Transverse colon (tissue), 4 donors: ENCODE measurements around the gene PKN1.

Experiments
- POLR2A ChIP-seq: fragments of 450-650 bp; IDR thresholded peaks from one replicate; pipeline ENCODE4 v1.6.1; 2016; ENCODE audit warnings: antibody characterized with exemption, mild to moderate bottlenecking, moderate library complexity
- POLR2AphosphoS5 ChIP-seq, 3 donors: sonication (generic); formaldehyde crosslinking; IDR thresholded peaks; one replicate each; pipeline ENCODE4 v1.6.1; 2016; ENCODE audit warnings: antibody characterized with exemption in 3 of 3
- TF ChIP-seq, protein P1 (sequence below), 5 experiments: fragments of 200-600 bp in 3 of 5; fragments of 450-650 bp in 2 of 5; sonication (generic) in 3 of 5; IDR thresholded peaks; 1 replicate in 2 of 5; 2 replicates in 3 of 5; pipeline ENCODE4 v1.5.1; 2016 to 2017; ENCODE audit warnings: antibody characterized with exemption in 5 of 5, inconsistent platforms in 3 of 5, mild to moderate bottlenecking in 2 of 5, moderate library complexity in 1 of 5

DNA sequence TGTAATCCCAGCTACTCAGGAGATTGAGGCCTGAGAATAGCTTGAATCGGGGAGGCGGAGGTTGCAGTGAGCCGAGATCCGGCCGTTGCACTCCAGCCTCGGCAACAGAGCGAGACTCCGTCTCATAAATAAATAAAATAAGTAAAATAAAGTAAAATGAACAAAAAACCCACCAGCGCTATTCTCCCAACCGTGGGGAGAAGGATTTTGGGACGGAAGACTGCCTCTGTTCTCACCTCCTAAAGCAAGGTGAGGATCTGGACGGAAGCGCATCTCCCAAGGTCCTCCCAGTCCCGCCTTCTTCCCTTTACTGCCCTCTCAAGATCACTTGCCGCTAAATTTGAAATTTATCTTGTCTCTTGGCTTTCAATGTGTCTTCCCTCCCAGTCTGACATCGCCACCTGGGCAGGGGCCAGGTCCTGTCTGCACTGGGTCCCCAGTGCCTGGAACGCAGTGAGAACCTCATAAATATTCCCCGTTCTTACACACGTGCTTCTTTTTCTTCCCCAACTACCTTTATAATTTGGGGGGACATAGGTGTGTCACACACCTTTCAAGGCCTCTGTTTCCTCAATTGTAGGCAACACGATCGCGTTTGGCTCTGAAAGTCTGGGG, 86.2 kb downstream of the PKN1 start:
- TF ChIP-seq POLR2A = no peak
- TF ChIP-seq, protein P1, sequence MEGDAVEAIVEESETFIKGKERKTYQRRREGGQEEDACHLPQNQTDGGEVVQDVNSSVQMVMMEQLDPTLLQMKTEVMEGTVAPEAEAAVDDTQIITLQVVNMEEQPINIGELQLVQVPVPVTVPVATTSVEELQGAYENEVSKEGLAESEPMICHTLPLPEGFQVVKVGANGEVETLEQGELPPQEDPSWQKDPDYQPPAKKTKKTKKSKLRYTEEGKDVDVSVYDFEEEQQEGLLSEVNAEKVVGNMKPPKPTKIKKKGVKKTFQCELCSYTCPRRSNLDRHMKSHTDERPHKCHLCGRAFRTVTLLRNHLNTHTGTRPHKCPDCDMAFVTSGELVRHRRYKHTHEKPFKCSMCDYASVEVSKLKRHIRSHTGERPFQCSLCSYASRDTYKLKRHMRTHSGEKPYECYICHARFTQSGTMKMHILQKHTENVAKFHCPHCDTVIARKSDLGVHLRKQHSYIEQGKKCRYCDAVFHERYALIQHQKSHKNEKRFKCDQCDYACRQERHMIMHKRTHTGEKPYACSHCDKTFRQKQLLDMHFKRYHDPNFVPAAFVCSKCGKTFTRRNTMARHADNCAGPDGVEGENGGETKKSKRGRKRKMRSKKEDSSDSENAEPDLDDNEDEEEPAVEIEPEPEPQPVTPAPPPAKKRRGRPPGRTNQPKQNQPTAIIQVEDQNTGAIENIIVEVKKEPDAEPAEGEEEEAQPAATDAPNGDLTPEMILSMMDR (IDR thresholded peaks at IDR 0.05) = no peak
- no peak for TF ChIP-seq POLR2AphosphoS5 (IDR thresholded peaks at IDR 0.05)
